OCI-LY1 (cell line): ENCODE measurements around the gene ZMYND15.

Experiments used
- EZH2 ChIP-seq: fragments of 200-600 bp; sonication (generic), shearing (Covaris generic); IDR thresholded peaks from 2 replicates; pipeline ENCODE4 v1.8.0; 2017; ENCODE audit warnings: borderline replicate concordance, mixed run types, mild to moderate bottlenecking, antibody characterized with exemption, low read length, moderate library complexity, mixed read lengths
- TF ChIP-seq, protein P1 (sequence below): fragments of 200-600 bp; sonication (generic), shearing (Covaris generic); IDR thresholded peaks from 2 replicates; pipeline ENCODE4 v1.5.1; 2017; ENCODE audit warnings: mild to moderate bottlenecking, antibody characterized with exemption, low read length, moderate library complexity, mixed read lengths

DNA sequence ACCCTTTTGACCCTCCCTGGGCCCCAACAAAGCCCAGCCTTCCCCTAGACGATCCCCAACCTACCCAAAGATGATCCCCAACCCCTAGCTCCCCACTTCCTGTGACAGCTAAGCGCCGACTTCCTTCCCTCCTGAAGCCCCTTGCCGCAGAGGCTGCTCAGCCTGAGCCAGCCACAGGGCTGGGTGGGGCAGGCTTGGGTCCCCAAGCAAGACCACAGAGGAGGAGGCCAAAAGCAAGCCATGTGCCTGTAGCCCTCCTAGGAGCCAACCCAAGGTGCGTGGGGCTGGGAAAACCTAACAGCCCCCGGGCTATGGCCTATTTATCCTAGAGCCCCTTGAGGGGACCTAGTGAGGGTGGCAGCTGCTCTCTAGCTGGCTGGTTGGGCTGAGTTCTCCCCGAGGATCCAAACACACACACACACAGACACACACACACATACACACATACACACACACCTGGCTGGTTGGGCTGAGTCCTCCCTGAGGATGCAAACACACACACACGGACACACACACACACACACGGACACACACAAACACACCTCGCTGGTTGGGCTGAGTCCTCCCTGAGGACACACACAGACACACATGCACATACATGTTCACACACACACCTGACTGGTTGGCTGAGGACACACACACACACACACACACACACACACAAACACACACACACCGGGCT lies 24.4 kb upstream of the ZMYND15 start:
- TF ChIP-seq, protein P1, sequence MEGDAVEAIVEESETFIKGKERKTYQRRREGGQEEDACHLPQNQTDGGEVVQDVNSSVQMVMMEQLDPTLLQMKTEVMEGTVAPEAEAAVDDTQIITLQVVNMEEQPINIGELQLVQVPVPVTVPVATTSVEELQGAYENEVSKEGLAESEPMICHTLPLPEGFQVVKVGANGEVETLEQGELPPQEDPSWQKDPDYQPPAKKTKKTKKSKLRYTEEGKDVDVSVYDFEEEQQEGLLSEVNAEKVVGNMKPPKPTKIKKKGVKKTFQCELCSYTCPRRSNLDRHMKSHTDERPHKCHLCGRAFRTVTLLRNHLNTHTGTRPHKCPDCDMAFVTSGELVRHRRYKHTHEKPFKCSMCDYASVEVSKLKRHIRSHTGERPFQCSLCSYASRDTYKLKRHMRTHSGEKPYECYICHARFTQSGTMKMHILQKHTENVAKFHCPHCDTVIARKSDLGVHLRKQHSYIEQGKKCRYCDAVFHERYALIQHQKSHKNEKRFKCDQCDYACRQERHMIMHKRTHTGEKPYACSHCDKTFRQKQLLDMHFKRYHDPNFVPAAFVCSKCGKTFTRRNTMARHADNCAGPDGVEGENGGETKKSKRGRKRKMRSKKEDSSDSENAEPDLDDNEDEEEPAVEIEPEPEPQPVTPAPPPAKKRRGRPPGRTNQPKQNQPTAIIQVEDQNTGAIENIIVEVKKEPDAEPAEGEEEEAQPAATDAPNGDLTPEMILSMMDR, result no peak
- TF ChIP-seq EZH2, result no peak
